ENCODE data around the gene AUP1.
"Not testable (repeated sequence)": the region's sequence is repeated elsewhere in the genome, so short reads cannot be mapped to it uniquely, and the experiment has no call there.

AUP1 gene

DNA sequence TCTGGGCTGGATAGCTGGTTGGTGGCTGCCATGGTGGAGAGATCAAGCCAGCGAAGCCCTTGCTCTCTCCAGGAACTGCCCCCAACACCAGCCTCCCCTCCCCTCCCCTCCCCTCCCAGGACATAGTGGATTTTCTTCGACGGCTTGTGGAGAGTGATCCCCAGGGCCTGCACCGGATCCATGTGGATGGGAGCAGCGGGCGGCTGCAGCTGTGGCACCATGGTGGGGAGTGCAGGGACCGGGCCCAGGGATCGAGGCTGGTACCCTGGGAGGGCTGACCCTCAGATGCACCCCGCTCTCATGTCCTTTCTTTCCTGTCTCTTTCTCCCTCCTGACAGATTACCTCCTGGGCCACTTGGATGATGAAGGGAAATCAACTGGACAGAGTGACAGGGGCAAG, 39.6 kb downstream of the AUP1 start:
- peaks cover 20% of the 10 kb centered on the region for H3K36me3 ChIP-seq (replicated peaks; ENCODE audit: low read depth, low read length)
- no peak overlapping the region for H2AFZ ChIP-seq (ENCODE audit: low read depth, low read length)
- no peak overlapping the region for H3K4me2 ChIP-seq (ENCODE audit: low read length)
- H3K27me3 ChIP-seq (ENCODE audit: low read depth, low read length) = no peaks in the 10 kb centered on the region
- H4K20me1 ChIP-seq (ENCODE audit: insufficient read depth, low read length) = no peaks in the 10 kb centered on the region
- no peak overlapping the region for H3K27ac ChIP-seq (ENCODE audit: low read length)
- no peaks in the 10 kb centered on the region for H3K4me1 ChIP-seq (ENCODE audit: low read length)
- H3K9ac ChIP-seq (ENCODE audit: low read length) = no peak overlapping the region
- TF ChIP-seq EZH2phosphoT487 (IDR thresholded peaks at IDR 0.05; ENCODE audit: low read depth) = no peak
- TF ChIP-seq, protein P1, sequence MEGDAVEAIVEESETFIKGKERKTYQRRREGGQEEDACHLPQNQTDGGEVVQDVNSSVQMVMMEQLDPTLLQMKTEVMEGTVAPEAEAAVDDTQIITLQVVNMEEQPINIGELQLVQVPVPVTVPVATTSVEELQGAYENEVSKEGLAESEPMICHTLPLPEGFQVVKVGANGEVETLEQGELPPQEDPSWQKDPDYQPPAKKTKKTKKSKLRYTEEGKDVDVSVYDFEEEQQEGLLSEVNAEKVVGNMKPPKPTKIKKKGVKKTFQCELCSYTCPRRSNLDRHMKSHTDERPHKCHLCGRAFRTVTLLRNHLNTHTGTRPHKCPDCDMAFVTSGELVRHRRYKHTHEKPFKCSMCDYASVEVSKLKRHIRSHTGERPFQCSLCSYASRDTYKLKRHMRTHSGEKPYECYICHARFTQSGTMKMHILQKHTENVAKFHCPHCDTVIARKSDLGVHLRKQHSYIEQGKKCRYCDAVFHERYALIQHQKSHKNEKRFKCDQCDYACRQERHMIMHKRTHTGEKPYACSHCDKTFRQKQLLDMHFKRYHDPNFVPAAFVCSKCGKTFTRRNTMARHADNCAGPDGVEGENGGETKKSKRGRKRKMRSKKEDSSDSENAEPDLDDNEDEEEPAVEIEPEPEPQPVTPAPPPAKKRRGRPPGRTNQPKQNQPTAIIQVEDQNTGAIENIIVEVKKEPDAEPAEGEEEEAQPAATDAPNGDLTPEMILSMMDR (IDR thresholded peaks at IDR 0.05; ENCODE audit: low read depth, low read length) = no peak
- H3K9me3 ChIP-seq (ENCODE audit: insufficient read depth, low read length) = no peaks in the 10 kb centered on the region
- H3K79me2 ChIP-seq (ENCODE audit: low read length) = no peaks in the 10 kb centered on the region
- no peak overlapping the region for H3K4me3 ChIP-seq (ENCODE audit: low read length)

DNA sequence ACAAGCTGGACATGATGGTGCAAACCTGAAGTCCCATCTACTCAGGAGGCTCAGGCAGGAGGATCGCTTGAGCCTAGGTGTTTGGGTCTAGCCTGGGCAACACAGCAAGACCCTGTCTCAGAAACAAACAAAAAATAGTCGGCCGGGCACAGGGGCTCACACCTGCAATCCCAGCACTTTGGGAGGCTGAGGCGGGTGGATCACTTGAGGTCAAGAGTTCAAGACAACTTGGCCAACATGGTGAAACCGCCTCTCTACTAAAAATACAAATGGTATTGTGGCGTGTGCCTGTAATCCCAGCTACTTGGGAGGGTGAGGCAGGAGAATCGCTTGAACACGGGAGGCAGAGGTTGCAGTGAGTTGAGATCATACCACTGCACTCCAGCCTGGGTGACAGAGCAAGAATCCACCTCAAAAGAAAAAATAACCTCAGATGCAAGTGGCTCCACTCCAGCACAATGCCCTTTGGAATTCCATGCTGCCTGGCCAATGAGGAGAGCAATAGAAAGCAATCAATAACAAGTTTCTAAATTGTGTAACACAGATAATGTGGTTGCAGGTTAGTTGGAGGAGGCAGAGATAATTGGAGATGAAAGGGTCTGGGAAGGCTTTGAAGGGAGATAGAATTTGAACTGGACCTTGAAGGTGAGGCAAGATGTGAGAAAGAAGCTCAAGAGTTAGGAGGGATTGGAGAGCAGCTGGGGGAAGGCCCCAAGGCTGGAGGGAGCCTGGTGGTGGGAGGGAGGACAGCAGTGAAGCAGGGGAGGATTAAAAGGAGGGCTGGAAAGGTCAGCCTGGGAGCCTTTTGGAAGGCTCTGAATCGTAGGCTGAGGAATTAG, 40.6 kb downstream of the AUP1 start:
- TF ChIP-seq, protein P1 (IDR thresholded peaks at IDR 0.05; ENCODE audit: low read depth, low read length) = no peak
- no peak for TF ChIP-seq EZH2phosphoT487 (IDR thresholded peaks at IDR 0.05; ENCODE audit: low read depth)
- H3K4me3 ChIP-seq (ENCODE audit: low read length) = no peak overlapping the region
- H2AFZ ChIP-seq (ENCODE audit: low read depth, low read length) = no peak overlapping the region
- H3K27me3 ChIP-seq (ENCODE audit: low read depth, low read length) = no peaks in the 10 kb centered on the region
- H3K27ac ChIP-seq (ENCODE audit: low read length) = no peak overlapping the region
- no peak overlapping the region for H3K9ac ChIP-seq (ENCODE audit: low read length)
- H3K79me2 ChIP-seq (ENCODE audit: low read length) = peaks cover 1% of the 10 kb centered on the region; the same call in 1 of the 2 replicates
- H3K36me3 ChIP-seq (replicated peaks; ENCODE audit: low read depth, low read length) = peaks cover 20% of the 10 kb centered on the region
- no peaks in the 10 kb centered on the region for H4K20me1 ChIP-seq (ENCODE audit: insufficient read depth, low read length)
- no peaks in the 10 kb centered on the region for H3K9me3 ChIP-seq (ENCODE audit: insufficient read depth, low read length)
- H3K4me2 ChIP-seq (ENCODE audit: low read length) = no peak overlapping the region
- no peaks in the 10 kb centered on the region for H3K4me1 ChIP-seq (ENCODE audit: low read length)

DNA sequence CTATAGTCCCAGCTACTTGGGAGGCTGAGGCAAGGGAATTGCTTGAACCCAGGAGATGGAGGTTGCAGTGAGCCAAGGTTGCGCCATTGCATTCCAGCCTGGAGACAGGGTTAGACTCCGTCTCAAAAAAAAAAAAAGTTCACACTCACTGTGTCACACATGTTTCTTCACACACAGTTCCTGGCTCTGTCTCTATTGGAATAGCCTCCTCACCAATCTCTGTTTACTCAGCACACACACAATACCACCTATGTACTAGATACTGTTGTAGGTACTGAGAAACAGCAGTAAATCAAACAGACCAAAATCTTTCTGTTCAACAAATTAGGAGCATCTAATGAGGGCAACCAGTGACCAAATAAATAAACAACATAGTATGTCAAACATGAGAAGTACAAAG, 43.4 kb downstream of the AUP1 start:
- Histone ChIP-seq H2AFZ (ENCODE audit: low read depth, low read length) (no peak overlapping the region), H3K4me3 (ENCODE audit: low read length) (no peak overlapping the region), H3K4me2 (ENCODE audit: low read length) (no peak overlapping the region), H3K4me1 (ENCODE audit: low read length) (peaks cover 8% of the 10 kb centered on the region), H3K36me3 (replicated peaks; ENCODE audit: low read depth, low read length) (peaks cover 7% of the 10 kb centered on the region), H3K9ac (ENCODE audit: low read length) (no peak overlapping the region), H3K27ac (ENCODE audit: low read length) (no peak overlapping the region), H3K79me2 (ENCODE audit: low read length) (peaks cover 22% of the 10 kb centered on the region), H3K9me3 (ENCODE audit: insufficient read depth, low read length) (no peaks in the 10 kb centered on the region), H4K20me1 (ENCODE audit: insufficient read depth, low read length) (no peaks in the 10 kb centered on the region), H3K27me3 (ENCODE audit: low read depth, low read length) (no peaks in the 10 kb centered on the region)
- TF ChIP-seq, protein P1 (IDR thresholded peaks at IDR 0.05; ENCODE audit: low read depth, low read length) = no peak
- TF ChIP-seq EZH2phosphoT487 (IDR thresholded peaks at IDR 0.05; ENCODE audit: low read depth) = no peak

DNA sequence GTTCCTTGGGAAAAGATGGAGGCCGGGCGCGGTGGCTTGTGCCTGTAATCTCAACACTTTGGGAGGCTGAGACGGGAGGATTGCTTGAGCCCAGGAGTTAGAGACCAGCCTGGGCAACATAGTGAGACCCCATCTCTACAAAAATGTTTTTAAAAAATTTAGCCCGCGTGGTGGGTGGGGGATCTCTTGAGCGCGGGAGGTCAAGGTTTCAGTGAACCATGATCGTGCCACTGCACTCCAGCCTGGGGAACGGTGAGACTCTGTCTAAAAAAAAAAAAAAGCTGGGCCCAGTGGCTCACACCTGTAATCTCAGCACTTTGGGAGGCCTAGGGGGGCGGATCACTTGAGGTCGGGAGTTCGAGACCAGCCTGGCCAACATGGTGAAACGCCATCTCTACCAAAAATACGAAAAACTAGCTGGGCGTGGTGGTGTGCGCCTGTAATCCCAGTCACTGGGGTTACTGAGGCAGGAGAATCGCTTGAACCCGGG, 45.8 kb downstream of the AUP1 start:
- H3K4me1 ChIP-seq (ENCODE audit: low read length); H3K27me3 ChIP-seq (ENCODE audit: low read depth, low read length); H4K20me1 ChIP-seq (ENCODE audit: insufficient read depth, low read length); H3K36me3 ChIP-seq (replicated peaks; ENCODE audit: low read depth, low read length); H3K9me3 ChIP-seq (ENCODE audit: insufficient read depth, low read length): not testable (repeated sequence)
- Histone ChIP-seq H3K79me2 (ENCODE audit: low read length) (peaks cover 22% of the 10 kb centered on the region), H2AFZ (ENCODE audit: low read depth, low read length) (0 out of 2 replicates have a peak overlapping the region, but pooled peaks have one; percentile 79), H3K9ac (ENCODE audit: low read length) (peak overlapping the region; percentile 80), H3K4me3 (ENCODE audit: low read length) (peak overlapping the region; percentile 99), H3K4me2 (ENCODE audit: low read length) (peak overlapping the region; percentile 98), H3K27ac (ENCODE audit: low read length) (peak overlapping the region; percentile 79)
